Caco-2 (cell line): ENCODE data around the gene KCTD1. TPM values are rescaled to one million over a fixed set of nuclear protein-coding genes. Genes with fewer than 3 reads are reported as not detected.

Source experiments
- BruUV-seq: library from RNA; stranded (reverse); fragments of 400-500 nt; replicated peaks from 2 replicates; lab custom pipeline; 2021; lab: Mats Ljungman, UMichigan
- CTCF ChIA-PET: fragments of 300-600 bp; sonication (Branson Sonifier 250); formaldehyde crosslinking; loops from one replicate; lab custom pipeline; 2022; ENCODE audit warnings: antibody characterized with exemption; lab: Charles Lee
- POLR2A ChIA-PET: fragments of 300-600 bp; sonication (Branson Sonifier 250); formaldehyde crosslinking; loops from one replicate; lab custom pipeline; 2022; ENCODE audit warnings: antibody characterized with exemption; lab: Charles Lee
- DNase-seq, 2 experiments: peaks; one replicate each; pipeline versions ENCODE4 v3.0.0 to v3.0.0-alpha.2; 2020 to 2022
- H3K27me3 ChIP-seq: replicated peaks from 2 replicates; pipeline ENCODE4 v1.6.0; 2011; ENCODE audit warnings: low read length; ENCODE audit not compliant: control insufficient read depth, insufficient read depth
- H3K36me3 ChIP-seq: 2 replicates; pipeline ENCODE4 v1.5.1; 2011; ENCODE audit warnings: low read length; ENCODE audit not compliant: control insufficient read depth, insufficient read depth
- H3K4me1 ChIP-seq: fragments of 250-450 bp; sonication (Bioruptor Pico); 2 replicates; pipeline ENCODE4 v1.5.1; 2020; ENCODE audit warnings: mild to moderate bottlenecking
- H3K4me3 ChIP-seq: 2 replicates; pipeline ENCODE4 v1.5.1; 2011; ENCODE audit warnings: low read depth, mild to moderate bottlenecking, control low read depth, low read length
- H3K9me3 ChIP-seq: fragments of 250-450 bp; sonication (Bioruptor Pico); 2 replicates; pipeline ENCODE4 v1.5.1; 2020; ENCODE audit warnings: mild to moderate bottlenecking, moderate library complexity
- H3K27ac Mint-ChIP-seq: one replicate; pipeline ENCODE4 v1.8.0; 2022; ENCODE audit warnings: mixed read lengths; ENCODE audit not compliant: unreplicated experiment
- H3K27me3 Mint-ChIP-seq: one replicate; pipeline ENCODE4 v1.8.0; 2022; ENCODE audit warnings: mixed read lengths; ENCODE audit not compliant: insufficient read depth, unreplicated experiment
- H3K36me3 Mint-ChIP-seq: one replicate; pipeline ENCODE4 v1.8.0; 2022; ENCODE audit warnings: mild to moderate bottlenecking, mixed read lengths; ENCODE audit not compliant: insufficient read depth, unreplicated experiment
- H3K4me1 Mint-ChIP-seq: one replicate; pipeline ENCODE4 v1.8.0; 2022; ENCODE audit warnings: low read depth, mixed read lengths; ENCODE audit not compliant: unreplicated experiment
- H3K4me3 Mint-ChIP-seq: one replicate; pipeline ENCODE4 v1.8.0; 2022; ENCODE audit warnings: mild to moderate bottlenecking, moderate library complexity, mixed read lengths; ENCODE audit not compliant: unreplicated experiment
- H3K9me3 Mint-ChIP-seq: one replicate; pipeline ENCODE4 v1.8.0; 2022; ENCODE audit warnings: mixed read lengths; ENCODE audit not compliant: unreplicated experiment
- intact Hi-C: fragments of 100-400 bp; cut with micrococcal nuclease; formaldehyde crosslinking; loops from one replicate; pipeline ENCODE4 v1.10.0; 2022; ENCODE audit not compliant: unreplicated experiment
- total RNA-seq: library from RNA; stranded (reverse); gene quantifications from 2 replicates; pipeline ENCODE4 v1.2.3, GENCODE V29; 2022
- TF ChIP-seq, protein P1 (sequence below), 2 experiments: fragments of 200-600 bp in 1 of 2; IDR thresholded peaks; 1 replicate in 1 of 2; 2 replicates in 1 of 2; pipeline versions ENCODE4 v1.5.1 to v1.8.0; 2011 to 2022; ENCODE audit warnings: antibody characterized with exemption in 1 of 2, control low read depth in 1 of 2, inconsistent platforms in 1 of 2, low read depth in 1 of 2, low read length in 1 of 2, mild to moderate bottlenecking in 1 of 2, moderate library complexity in 1 of 2; ENCODE audit not compliant: insufficient read depth in 1 of 2, severe bottlenecking in 1 of 2, unreplicated experiment in 1 of 2

KCTD1 gene
- total RNA-seq, 1 experiment from 2014 or later, result 5.7 TPM

DNA sequence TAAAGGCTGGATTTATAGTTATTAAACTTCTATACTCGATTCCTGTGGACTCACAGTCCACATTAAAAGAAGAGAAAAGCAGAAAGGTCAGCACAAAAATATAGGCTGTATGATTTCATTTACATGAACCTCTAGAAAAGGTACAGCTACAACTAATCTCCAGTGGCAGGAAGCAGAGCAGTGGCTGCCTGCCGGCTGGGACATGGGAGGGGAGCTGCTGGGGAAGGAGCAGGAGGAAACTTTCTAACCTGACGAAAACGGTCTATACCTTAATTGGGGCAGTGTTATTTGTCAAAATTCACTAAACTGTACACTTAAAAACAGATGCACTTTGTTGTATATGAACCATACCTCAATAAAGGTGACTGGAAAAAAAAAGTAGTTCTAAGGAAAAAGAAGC lies 26.7 kb downstream of the KCTD1 start:
- H3K36me3 Mint-ChIP-seq, result no peaks in the 10 kb centered on the region
- no TSS peak for BruUV-seq
- Histone ChIP-seq H3K27me3 (no peaks in the 10 kb centered on the region), H3K4me3 (no peak overlapping the region), H3K36me3 (no peaks in the 10 kb centered on the region), H3K4me1 (no peaks in the 10 kb centered on the region), H3K9me3 (no peaks in the 10 kb centered on the region)
- H3K4me1 Mint-ChIP-seq, result peaks cover 10% of the 10 kb centered on the region
- ChIA-PET POLR2A (interaction anchor here (0.6 kb wide), 1 partner anchor 27 kb away, joined by 3 read pairs; no protein-coding TSS in a partner anchor), CTCF (no interaction called here)
- H3K27me3 Mint-ChIP-seq, result no peaks in the 10 kb centered on the region
- H3K9me3 Mint-ChIP-seq, result no peaks in the 10 kb centered on the region
- no peak overlapping the region for H3K27ac Mint-ChIP-seq
- no peak overlapping the region for H3K4me3 Mint-ChIP-seq
- no peak for DNase-seq
- TF ChIP-seq, protein P1, sequence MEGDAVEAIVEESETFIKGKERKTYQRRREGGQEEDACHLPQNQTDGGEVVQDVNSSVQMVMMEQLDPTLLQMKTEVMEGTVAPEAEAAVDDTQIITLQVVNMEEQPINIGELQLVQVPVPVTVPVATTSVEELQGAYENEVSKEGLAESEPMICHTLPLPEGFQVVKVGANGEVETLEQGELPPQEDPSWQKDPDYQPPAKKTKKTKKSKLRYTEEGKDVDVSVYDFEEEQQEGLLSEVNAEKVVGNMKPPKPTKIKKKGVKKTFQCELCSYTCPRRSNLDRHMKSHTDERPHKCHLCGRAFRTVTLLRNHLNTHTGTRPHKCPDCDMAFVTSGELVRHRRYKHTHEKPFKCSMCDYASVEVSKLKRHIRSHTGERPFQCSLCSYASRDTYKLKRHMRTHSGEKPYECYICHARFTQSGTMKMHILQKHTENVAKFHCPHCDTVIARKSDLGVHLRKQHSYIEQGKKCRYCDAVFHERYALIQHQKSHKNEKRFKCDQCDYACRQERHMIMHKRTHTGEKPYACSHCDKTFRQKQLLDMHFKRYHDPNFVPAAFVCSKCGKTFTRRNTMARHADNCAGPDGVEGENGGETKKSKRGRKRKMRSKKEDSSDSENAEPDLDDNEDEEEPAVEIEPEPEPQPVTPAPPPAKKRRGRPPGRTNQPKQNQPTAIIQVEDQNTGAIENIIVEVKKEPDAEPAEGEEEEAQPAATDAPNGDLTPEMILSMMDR (IDR thresholded peaks at IDR 0.05; ENCODE audit: insufficient read depth in 1 of 2, low read depth in 1 of 2, low read length in 1 of 2, severe bottlenecking in 1 of 2, unreplicated experiment in 1 of 2), result no peak
- intact Hi-C loops, result no loop called here

DNA sequence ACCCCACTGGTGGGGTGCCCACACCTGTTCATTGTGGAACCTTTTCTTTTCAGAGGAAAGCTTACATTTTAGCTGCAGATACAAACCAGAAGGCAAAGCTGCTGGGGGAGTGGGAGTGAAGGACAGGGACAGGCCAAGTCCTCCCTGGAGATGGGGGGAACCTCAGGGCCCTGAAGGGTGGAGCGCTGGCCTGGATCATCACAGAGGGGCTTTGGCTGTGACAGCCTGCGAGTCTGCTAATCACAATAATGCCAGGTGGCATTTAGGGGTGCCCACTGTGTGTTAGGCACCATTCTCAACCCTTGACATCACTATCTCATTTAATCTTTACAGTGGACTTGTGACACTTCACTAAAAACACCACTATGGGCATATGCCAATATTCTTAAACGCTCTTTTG lies 27.4 kb downstream of the KCTD1 start:
- Mint-ChIP-seq H3K4me3 (no peak overlapping the region), H3K4me1 (peaks cover 4% of the 10 kb centered on the region), H3K27me3 (no peaks in the 10 kb centered on the region), H3K36me3 (no peaks in the 10 kb centered on the region), H3K27ac (no peak overlapping the region), H3K9me3 (no peaks in the 10 kb centered on the region)
- Histone ChIP-seq H3K4me3 (no peak overlapping the region), H3K9me3 (no peaks in the 10 kb centered on the region), H3K27me3 (no peaks in the 10 kb centered on the region), H3K4me1 (no peaks in the 10 kb centered on the region), H3K36me3 (no peaks in the 10 kb centered on the region)
- intact Hi-C loops, result no loop called here
- no TSS peak for BruUV-seq
- CTCF ChIA-PET, result no interaction called here
- POLR2A ChIA-PET, result no interaction called here
- TF ChIP-seq, protein P1 (IDR thresholded peaks at IDR 0.05; ENCODE audit: insufficient read depth in 1 of 2, low read depth in 1 of 2, low read length in 1 of 2, severe bottlenecking in 1 of 2, unreplicated experiment in 1 of 2), result no peak
- no peak for DNase-seq

DNA sequence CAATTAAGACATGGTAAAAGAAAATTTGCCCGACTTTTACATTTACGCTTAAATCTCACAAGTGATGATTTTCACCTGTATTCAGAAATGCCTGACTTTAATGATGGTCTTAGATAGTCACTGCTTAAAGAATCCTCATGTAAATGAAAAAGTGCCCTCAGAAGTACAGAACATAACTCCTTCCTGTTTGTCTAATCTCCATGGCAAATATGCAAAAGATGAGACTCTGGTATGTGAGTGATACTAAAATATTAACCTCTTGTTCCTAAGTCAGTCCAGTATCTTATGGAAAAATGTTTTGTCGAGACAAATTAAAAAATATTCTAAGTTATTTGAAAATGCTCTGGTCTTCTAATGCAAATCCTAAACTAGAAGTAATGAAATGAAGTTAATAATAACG lies 29.2 kb downstream of the KCTD1 start:
- H3K36me3 Mint-ChIP-seq, result no peaks in the 10 kb centered on the region
- BruUV-seq, result no TSS peak
- Histone ChIP-seq H3K9me3 (no peaks in the 10 kb centered on the region), H3K4me1 (no peaks in the 10 kb centered on the region), H3K36me3 (no peaks in the 10 kb centered on the region), H3K27me3 (no peaks in the 10 kb centered on the region), H3K4me3 (no peak overlapping the region)
- H3K27me3 Mint-ChIP-seq, result no peaks in the 10 kb centered on the region
- intact Hi-C loops, result no loop called here
- POLR2A ChIA-PET, result no interaction called here
- H3K4me1 Mint-ChIP-seq, result no peaks in the 10 kb centered on the region
- TF ChIP-seq, protein P1 (IDR thresholded peaks at IDR 0.05; ENCODE audit: insufficient read depth in 1 of 2, low read depth in 1 of 2, low read length in 1 of 2, severe bottlenecking in 1 of 2, unreplicated experiment in 1 of 2), result no peak
- DNase-seq, result no peak
- no peaks in the 10 kb centered on the region for H3K9me3 Mint-ChIP-seq
- no peak overlapping the region for H3K27ac Mint-ChIP-seq
- CTCF ChIA-PET, result no interaction called here
- H3K4me3 Mint-ChIP-seq, result no peak overlapping the region
